HG03521 (cell line): ENCODE results near the gene GPS1.

ENCODE experiments used
- ATAC-seq: cut with Tn5 transposase; IDR thresholded peaks from one replicate; pipeline ENCODE4 v1.9.1; 2021; ENCODE audit warnings: mild to moderate bottlenecking, moderate library complexity; ENCODE audit not compliant: unreplicated experiment

Gene GPS1

DNA sequence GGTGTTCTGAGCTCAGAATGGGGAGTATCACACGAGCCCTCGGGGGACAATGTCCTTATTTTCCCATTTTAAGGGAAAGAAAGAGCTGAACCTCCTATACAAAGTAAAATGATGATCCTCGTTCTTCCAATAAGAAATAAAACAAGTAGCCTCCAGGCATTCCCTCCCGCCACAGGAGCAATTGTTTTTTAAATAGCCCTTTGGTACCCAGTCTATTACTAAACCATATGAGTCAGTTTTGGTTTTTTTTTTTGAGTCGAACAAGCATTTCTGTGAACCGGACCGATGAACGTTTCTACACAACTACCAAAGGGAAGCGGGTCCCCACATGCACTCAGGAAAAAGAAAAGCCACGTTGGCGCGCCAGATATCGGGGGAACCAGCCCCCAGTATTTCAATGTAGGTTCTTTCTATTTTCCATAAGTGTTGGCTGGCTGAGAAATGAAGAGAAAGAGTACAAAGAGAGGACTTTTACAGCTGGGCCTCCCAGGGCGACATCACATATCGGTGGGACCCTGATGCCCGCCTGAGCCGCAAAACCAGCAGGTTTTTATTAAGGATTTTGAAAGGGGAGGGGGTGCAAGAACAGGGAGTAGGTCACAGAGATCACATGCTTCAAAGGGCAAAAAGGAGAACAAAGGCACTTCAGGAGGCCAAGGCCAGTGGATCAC is 10.4 kb upstream of the GPS1 start:
- ATAC-seq = no peak

DNA sequence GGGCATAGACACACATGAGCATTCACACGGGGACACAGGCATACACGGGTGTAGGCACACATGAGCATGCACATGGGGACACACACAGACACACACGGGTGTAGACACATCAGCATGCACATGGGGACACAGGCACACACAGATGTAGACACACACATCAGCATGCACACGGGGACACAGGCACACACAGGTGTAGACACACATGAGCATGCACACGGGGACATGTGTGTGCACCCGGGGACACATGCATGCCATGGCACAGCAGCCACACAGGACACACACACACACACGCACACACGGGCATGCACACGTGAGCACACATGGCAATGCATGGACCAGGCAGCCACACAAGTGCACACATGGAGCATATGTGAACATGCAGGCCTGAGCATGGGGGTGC is 9.0 kb upstream of the GPS1 start:
- ATAC-seq = no peak

DNA sequence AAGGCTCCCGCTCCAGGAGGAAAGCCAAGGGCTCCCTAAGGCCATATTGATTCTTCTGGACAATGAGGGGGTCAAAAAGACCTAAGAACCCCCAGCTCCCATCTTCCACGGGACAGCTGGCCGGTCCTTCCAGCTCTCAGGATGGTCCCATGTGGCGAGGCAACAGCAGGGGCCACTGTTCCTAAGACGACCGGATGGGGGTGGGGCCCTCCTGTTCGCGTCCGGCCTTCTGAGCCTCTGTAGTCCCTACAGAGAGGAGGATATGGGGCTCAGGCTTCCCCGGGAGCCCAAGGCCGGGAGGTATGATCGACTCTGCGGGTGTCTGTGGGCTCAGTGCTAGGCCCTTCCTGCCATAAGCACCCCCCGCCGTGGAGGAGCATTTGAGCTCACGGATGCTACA is 8.2 kb upstream of the GPS1 start:
- ATAC-seq = no peak

DNA sequence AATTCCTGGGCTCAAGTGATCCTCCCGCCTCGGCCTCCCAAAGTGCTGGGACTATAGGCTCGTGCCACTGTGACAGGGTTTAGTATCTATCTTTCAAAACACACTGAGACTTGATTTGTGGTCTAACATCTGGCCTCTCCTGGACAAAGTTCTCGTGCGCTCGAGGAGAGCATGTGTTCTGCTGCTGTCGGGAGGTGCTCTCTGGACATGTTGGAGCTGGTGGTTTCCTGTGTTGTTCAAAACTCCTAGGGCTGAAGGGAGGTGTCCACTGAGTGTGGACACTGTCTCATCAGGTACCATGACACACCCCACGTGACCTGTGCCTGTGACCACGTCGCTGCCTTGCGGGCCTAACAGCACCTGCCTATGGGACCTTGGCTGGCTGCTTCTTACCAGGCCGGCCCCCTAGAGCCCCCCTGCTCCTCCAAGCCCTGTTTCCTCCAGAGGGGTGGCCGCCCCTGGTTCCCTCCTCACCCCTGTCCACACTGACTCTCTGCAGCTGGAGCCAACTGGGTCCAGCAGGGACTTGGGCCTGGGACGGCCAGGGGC is 5.7 kb upstream of the GPS1 start:
- no peak for ATAC-seq

DNA sequence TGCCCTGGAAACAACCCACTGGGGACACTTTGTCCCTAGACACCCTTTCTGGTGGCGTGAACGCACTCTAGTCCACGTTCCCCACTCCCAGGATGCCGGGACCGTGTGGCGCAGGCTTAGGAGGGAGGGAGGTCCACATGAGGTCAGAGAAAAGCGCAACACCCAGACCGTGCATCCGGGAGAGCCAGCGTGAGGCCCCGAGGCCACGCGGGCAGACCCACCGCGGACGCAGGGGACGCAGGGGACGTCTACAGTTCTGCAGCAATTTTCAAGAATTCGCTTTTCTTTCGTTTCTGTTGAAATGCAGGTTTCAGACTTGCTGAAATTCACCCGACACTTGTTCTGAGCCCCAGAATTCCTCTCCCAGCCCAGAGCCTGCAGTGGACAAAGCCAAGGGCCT is 4.8 kb upstream of the GPS1 start:
- ATAC-seq = no peak

DNA sequence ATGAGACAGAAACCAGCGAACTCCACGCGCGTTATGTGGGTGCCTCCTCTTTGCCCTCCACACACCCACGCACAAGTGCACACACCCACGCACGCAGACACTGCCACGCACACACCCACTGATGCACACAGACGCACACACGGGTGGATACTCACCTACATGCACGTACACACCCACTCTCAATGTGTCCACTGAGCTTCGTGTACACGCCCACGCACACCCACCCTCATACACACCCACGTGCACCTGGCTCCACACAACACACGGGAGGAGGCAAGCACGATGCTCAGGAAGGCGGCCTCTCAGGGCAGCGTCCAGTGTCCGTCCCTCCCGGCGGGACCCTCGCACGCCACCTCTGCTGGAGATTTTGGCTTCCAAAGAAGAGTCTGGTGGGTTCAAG is 4.3 kb upstream of the GPS1 start:
- no peak for ATAC-seq

DNA sequence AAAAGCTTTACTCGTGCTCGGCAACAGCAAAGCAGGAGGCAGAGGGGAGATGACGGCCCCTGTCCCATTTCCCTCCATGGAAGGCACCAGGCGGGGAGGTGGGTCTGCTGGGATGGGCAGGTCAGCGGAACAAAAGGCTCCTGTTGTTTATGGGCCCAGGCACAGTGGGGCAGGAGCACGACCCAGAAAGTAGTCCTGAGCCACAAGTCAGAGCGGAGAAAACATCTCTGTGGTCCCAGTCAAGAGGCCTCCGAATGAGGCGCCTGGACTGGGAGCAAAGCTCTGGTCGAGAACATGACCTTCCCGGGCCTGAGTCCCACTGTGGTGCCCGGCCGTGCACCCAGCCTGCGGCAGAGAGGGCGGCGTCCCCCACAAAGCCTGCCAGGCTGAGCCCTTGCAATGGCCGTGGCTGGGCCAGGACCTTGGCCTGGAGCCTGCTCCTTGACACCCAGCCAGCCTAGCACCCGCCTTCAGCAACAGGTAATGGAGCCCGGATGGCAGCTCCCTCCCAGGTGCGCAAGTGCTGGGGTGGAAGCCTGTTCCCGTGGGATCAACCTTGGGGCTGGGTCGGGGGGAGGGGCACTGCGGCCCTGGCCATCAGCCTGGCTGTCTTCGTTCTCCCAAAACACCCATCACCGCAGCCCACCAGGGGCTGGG is 3.7 kb upstream of the GPS1 start:
- ATAC-seq = no peak

DNA sequence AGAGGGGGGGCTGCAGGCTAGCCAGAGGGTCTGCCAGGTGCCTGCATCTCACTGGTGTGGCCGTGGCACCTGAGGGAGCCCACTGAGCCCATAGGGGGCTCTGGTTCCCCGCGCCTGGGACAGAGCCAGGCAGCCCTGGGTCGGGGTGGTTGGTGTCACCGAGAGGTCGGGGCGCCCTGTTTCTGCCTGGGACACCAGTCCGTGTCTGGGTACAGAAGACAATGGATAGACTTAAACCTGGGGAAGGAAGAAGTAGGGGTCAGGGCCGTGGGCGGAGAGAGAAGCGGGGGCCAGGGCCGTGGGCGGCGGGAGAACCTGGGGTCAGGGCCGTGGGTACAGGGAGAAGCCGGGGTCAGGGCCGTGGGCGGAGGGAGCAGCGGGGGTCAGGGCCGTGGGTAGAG is 3.1 kb upstream of the GPS1 start:
- ATAC-seq = no peak

DNA sequence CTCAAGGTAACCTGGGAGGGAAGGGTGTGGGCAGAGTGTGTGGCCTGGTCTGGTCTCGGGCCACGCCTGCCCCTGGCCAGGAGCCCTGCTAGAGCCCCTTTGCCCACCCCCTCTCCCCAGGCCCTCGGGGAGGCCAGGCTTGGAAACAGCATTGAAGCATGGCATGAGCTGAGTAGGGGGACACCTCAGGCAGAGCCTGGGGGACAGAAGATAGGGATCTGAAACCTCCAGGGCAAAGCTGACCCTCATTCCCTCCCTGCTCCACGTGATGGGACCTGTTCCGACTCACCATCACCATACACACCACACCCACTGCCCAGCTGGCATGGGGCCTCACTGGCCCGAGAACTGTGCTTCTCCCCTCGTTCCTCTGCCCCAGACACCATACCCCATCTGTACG is 2.6 kb upstream of the GPS1 start:
- no peak for ATAC-seq

DNA sequence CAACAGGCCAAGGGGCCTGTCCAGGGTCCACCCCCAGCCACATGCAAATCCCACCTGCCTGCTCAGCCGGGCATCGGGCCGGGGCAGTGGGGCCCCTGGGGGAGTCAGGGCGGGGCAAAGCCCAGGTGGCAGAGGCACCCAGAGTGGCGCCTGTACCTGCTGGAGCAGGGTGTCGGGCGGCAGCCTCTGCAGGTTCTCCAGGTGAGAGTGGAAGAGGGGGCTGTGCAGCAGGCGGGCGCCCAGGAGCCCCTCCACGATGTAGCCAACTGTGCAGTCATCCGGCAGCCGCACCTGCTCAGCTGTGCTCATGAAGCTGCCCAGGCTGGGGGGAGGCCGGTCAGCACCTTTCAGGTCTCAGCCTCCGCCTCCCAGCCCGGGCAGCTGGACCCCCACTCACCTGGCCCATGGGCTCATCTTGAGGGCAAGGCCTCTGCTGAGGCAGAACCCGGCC is 2.2 kb upstream of the GPS1 start:
- no peak for ATAC-seq

DNA sequence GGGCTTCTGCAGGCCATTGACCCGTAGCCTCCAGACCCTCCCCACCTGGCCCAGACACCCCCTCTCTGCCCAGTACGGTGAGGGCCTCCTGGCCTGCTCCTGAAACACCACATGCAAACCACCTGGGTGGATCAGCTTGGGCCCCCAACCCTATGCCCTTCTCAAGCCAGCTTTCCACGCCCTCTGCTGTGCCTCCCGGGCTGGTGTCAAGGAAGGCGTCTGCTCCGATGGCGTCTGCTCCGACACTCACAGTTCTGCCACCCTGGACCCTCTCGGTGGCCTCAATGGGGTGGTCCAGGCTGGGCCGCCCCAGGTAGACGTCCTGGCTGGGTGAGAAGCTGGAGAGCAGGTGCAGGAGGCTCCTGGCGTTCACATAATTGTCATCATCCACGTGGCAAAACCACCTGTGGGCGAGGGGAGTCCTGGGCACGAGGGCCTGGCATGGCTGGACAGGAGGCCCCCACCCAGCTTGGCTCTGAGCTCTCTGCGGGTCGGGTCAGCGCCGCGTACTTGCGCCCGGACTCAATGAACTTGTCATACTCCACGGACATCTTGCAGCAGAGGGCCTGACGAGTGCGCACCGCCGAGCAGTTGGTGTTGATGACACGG is 1.4 kb upstream of the GPS1 start:
- ATAC-seq = no peak

DNA sequence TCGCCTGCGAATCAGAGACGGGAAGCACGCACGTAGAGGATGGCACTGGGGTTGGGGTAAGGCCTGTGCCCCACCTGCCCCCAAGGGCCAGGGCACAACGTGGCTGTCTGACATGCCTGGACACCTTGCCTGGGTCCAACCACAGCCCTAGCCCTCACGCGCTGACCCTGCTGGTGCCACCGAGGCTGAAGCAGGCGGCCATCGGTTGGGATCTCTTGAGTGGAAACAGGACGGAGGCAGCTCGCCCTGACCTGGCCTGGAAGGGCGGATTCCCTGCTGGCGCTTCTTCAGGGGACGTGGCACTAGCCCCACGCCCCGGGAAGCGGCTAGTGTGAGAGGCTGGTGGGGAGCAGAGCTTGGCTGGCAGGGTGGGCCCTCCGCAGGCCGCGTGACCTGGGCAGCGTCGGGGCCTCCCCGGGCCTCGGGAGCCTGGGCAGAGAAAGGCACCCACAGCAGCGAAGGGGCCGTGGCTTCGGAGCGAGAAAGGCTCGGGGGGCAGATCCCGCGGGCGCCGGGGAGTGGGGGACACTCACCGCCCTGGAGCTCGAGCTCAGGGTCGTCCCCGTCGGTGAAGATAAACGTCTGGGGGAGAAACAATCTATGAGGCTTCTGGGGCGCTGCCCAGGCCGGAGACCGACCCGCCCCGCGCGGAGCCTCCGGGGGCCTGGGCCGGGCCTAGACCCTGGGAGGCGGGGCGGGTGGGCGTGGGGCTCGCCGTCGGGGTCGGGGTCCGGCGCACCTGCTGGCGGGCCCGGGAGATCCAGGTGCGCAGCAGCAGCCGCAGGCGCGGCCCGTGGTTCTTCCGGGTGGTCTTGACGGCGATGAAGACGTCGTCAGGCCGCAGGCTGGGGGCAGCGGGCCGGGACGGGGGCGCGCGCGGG is 697 bp upstream of the GPS1 start:
- ATAC-seq = no peak

DNA sequence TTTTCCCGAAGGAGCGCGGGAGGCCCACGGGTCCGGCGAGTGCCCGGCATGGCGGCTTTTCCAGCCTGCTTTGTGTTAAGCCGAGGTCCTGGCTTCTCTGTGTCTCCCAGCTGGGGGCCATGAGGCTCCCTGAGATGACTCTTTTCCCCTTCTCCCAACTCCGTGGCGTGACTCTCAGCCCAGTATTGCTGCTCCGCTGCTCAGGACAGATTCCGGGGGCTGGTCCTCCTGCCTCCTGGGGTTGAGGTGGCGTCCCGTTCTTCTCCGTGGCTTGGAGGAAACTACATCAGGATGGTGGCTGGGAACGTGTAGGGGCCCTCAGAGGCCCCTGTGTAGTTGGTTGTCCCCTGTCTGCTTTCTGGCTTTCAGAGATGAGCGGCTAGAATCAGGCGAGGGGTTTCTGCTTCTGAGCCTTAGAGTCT is 951 bp downstream of the GPS1 start:
- no peak for ATAC-seq

DNA sequence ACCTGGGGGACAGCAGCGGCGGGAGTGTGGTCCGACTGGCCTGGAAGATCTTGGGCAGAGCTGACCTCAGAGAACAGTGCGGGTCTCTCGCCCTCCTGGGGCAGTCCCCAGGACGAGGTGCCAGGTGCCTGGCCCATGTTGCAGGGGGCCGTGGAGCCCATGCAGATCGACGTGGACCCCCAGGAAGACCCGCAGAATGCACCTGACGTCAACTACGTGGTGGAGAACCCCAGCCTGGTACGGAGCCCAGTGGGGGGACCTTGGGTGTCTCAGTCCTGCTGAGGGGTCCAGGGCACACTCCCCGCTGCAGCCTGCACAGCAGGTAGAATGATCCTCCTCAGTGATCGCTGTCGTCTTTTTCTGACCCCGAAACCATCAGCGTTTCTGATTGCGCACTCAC is 1.4 kb downstream of the GPS1 start:
- no peak for ATAC-seq

DNA sequence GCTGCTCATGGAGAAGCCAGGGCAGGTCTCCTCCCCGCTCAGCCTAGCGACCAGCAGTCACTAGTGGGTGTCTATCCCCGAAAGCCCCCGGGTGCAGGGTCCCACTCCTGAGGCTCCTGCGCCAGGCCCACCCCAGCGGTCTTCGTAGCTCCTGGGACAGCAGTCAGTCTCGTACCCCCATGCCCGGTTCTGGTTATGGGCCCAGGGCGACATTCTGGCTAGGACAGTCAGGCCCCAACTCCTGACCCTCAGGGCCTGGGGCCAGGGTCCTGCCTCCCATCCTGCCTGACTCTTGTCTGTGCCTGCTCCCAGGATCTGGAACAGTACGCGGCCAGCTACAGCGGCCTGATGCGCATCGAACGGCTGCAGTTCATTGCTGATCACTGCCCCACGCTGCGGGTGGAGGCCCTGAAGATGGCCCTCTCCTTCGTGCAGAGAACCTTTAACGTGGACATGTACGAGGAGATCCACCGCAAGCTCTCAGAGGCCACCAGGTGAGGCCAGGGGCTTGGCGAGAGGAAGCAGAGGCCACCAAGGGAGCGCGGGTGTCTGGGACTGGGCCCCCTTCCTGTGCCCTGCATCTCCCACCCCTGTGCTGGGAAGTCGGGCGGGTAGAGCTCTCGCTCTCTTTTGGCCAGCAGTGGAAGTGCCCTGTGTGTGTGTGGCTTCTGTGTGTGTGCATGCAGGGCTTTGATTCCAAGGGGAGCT is 2.0 kb downstream of the GPS1 start:
- ATAC-seq = no peak

DNA sequence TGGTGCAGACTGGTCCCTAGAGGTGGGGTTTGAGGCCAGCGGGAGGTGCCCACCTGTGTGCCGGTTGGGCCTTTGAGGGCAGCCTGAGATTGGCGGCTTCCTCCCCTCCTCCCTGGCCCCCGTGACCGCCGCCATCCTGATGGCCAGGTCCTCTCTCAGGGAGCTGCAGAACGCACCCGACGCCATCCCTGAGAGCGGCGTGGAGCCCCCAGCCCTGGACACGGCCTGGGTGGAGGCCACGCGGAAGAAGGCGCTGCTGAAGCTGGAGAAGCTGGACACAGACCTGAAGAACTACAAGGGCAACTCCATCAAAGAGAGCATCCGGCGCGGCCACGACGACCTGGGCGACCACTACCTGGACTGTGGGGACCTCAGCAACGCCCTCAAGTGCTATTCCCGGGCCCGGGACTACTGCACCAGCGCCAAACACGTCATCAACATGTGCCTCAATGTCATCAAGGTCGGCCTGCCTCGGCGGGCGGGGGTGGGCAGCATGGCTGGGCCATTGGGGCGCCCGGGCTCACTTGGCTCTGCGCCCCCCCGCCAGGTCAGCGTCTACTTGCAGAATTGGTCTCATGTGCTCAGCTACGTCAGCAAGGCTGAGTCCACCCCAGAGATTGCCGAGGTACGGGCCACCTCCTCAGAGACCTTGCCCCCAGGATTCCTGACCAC is 2.8 kb downstream of the GPS1 start:
- no peak for ATAC-seq

DNA sequence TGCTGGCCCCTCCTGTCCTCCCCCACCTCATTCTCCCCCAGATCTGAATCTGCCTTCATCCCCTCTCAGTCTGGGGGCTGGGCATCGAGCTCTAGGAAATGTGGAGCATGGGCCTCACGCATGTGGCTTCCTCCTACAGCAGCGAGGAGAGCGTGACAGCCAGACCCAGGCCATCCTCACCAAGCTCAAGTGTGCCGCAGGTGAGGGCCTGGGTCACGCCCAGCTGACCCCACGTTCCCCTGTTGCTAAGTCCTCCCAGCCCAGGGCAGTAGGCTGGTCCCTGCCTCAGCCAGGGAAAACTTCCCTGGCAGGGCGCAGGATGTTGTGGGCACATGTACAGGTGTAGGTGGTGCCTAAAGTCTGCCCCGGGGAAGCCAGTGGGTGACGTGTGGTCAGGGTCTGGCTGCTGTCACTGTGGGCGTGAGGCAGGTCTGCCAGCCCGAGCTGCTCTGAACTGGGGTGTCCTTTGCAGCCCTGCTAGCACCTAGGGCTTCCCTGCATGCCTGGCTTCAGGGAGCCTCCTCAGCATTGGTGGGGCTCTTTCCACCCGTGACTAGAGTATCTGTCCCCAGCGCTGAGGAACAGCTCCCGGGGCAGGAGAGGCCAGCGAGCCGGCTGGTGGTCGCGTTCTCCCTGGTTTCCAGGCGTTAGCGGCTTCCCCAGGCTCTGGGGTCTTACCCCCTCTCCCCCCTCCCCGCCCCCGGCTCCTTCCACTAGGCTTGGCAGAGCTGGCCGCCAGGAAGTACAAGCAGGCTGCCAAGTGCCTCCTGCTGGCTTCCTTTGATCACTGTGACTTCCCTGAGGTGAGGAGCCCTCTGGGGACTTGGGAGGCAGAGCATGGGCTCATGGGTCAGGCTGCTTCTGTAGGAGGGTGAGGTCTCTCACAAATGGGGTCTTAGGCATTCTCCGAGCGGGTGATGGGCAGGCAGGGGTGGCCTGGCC is 3.6 kb downstream of the GPS1 start:
- ATAC-seq = no peak

DNA sequence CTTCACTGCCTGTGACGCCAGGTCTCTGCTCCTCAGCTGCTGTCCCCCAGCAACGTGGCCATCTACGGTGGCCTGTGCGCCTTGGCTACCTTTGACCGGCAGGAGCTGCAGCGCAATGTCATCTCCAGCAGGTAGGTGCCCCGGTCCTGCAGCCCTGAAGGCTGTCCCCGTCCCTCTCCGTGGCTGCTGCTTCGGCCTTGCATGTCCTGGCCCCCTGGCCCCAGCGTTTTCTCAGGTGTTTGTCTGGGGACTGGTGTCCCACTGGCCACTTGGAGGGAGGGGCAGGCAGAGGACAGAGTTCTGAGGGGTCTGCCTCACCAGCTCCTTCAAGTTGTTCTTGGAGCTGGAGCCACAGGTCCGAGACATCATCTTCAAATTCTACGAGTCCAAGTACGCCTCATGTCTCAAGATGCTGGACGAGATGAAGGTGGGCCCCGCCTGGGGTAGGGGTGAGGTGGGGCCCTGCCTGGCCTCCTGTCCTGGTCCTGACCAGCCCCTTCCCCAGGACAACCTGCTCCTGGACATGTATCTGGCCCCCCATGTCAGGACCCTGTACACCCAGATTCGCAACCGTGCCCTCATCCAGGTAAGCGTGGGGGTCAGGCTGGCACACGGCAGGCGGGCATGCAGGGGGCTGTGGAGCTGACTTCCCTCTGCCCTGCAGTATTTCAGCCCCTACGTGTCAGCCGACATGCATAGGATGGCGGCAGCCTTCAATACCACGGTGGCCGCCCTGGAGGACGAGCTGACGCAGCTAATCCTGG is 4.4 kb downstream of the GPS1 start:
- no peak for ATAC-seq
